HEK293 (cell line): Measurements from ENCODE around the gene PITX1.

Experiments
- CTCF ChIA-PET: fragments of 350-600 bp; formaldehyde crosslinking; extraction: SDS; loops from one replicate; lab custom pipeline; 2021; ENCODE audit warnings: antibody characterized with exemption; lab: Yijun Ruan, JAX
- POLR2A ChIA-PET: fragments of 300-600 bp; formaldehyde crosslinking; extraction: SDS; loops from one replicate; lab custom pipeline; 2020; ENCODE audit warnings: antibody characterized with exemption, inconsistent platforms; lab: Yijun Ruan, JAX
- H3K27ac ChIP-seq: fragments of 200-500 bp; sonication (Bioruptor generic); 2 replicates; pipeline ENCODE4 v1.5.1; 2014; ENCODE audit warnings: low read depth, low read length, control low read depth, inconsistent platforms; ENCODE audit errors: extremely low read depth
- H3K36me3 ChIP-seq, 2 experiments: fragments of 200-500 bp in 1 of 2; sonication (Bioruptor generic) in 1 of 2; 1 replicate in 1 of 2; 2 replicates in 1 of 2; pipeline ENCODE4 v1.5.1; 2014 to 2017; ENCODE audit warnings: inconsistent platforms in 2 of 2, low read length in 2 of 2; ENCODE audit not compliant: control insufficient read depth in 2 of 2, insufficient read depth in 1 of 2
- H3K4me1 ChIP-seq: fragments of 200-500 bp; sonication (Bioruptor generic); 2 replicates; pipeline ENCODE4 v1.5.1; 2014; ENCODE audit warnings: mild to moderate bottlenecking, low read length, inconsistent platforms; ENCODE audit not compliant: control insufficient read depth, insufficient read depth
- H3K4me3 ChIP-seq: 2 replicates; pipeline ENCODE4 v1.5.1; 2011; ENCODE audit warnings: low read depth, mild to moderate bottlenecking, control low read depth, low read length, moderate library complexity
- H3K9me3 ChIP-seq: fragments of 200-500 bp; sonication (Bioruptor generic); 2 replicates; pipeline ENCODE4 v1.5.1; 2014; ENCODE audit warnings: low read depth, low read length, inconsistent platforms; ENCODE audit not compliant: control insufficient read depth, insufficient read depth
- BCL11A ChIP-seq: fragments of 450-650 bp; formaldehyde crosslinking; IDR thresholded peaks from 2 replicates; pipeline ENCODE4 v1.5.1; 2016; ENCODE audit warnings: low read depth, missing biosample characterization, missing genetic modification characterization
- HOXC10 ChIP-seq: sonication (generic); formaldehyde crosslinking; IDR thresholded peaks from 2 replicates; pipeline ENCODE4 v1.8.1; 2023; ENCODE audit warnings: mild to moderate bottlenecking, missing genetic modification reagents
- HOXD13 ChIP-seq: sonication (generic); formaldehyde crosslinking; IDR thresholded peaks from 2 replicates; pipeline ENCODE4 v1.8.0; 2022; ENCODE audit warnings: missing genetic modification reagents, borderline replicate concordance
- KLF9 ChIP-seq: fragments of 450-650 bp; formaldehyde crosslinking; IDR thresholded peaks from 2 replicates; pipeline ENCODE4 v1.5.1; 2016; ENCODE audit warnings: missing biosample characterization, missing genetic modification characterization, low read depth
- PRDM1 ChIP-seq: fragments of 450-650 bp; formaldehyde crosslinking; IDR thresholded peaks from 2 replicates; pipeline ENCODE4; 2016; ENCODE audit warnings: missing biosample characterization, missing genetic modification characterization
- SCRT1 ChIP-seq: fragments of 450-650 bp; formaldehyde crosslinking; IDR thresholded peaks from 2 replicates; pipeline ENCODE4 v1.5.1; 2016; ENCODE audit warnings: missing biosample characterization, missing genetic modification characterization, borderline replicate concordance
- ZFHX2 ChIP-seq: fragments of 450-650 bp; formaldehyde crosslinking; conservative IDR thresholded peaks from 2 replicates; pipeline ENCODE4 v1.5.1; 2016; ENCODE audit warnings: missing biosample characterization, missing genetic modification characterization
- ZFP3 ChIP-seq: fragments of 450-650 bp; formaldehyde crosslinking; IDR thresholded peaks from 2 replicates; pipeline ENCODE4 v1.5.1; 2016; ENCODE audit warnings: low read depth, missing biosample characterization, missing genetic modification characterization
- ZNF302 ChIP-seq: fragments of 450-650 bp; formaldehyde crosslinking; IDR thresholded peaks from 2 replicates; pipeline ENCODE4 v1.5.1; 2016; ENCODE audit warnings: missing biosample characterization, missing genetic modification characterization, low read depth
- ZNF394 ChIP-seq: fragments of 450-650 bp; formaldehyde crosslinking; IDR thresholded peaks from 2 replicates; pipeline ENCODE4 v1.5.1; 2016; ENCODE audit warnings: missing biosample characterization, missing genetic modification characterization, mild to moderate bottlenecking, moderate library complexity, borderline replicate concordance
- ZNF433 ChIP-seq: fragments of 450-650 bp; formaldehyde crosslinking; IDR thresholded peaks from 2 replicates; pipeline ENCODE4 v1.5.1; 2016; ENCODE audit warnings: missing biosample characterization, missing genetic modification characterization, low read depth
- ZNF530 ChIP-seq: fragments of 450-650 bp; formaldehyde crosslinking; IDR thresholded peaks from 2 replicates; pipeline ENCODE4 v1.5.1; 2016; ENCODE audit warnings: low read depth, missing biosample characterization, missing genetic modification characterization
- ZNF558 ChIP-seq: fragments of 450-650 bp; formaldehyde crosslinking; IDR thresholded peaks from 2 replicates; pipeline ENCODE4 v1.5.1; 2016; ENCODE audit warnings: missing biosample characterization, missing genetic modification characterization
- ZNF626 ChIP-seq: fragments of 450-650 bp; sonication (Bioruptor Pico); formaldehyde crosslinking; IDR thresholded peaks from 2 replicates; pipeline ENCODE4 v1.5.1; 2018; ENCODE audit warnings: missing biosample characterization, missing genetic modification characterization, inconsistent platforms
- ZNF776 ChIP-seq: fragments of 450-650 bp; formaldehyde crosslinking; IDR thresholded peaks from 2 replicates; pipeline ENCODE4 v1.5.0; 2017; ENCODE audit warnings: missing biosample characterization, missing genetic modification characterization, borderline replicate concordance
- ZNF837 ChIP-seq: fragments of 450-650 bp; formaldehyde crosslinking; IDR thresholded peaks from 2 replicates; pipeline ENCODE4 v1.5.1; 2016; ENCODE audit warnings: missing biosample characterization, missing genetic modification characterization
- ZNF843 ChIP-seq: fragments of 450-650 bp; formaldehyde crosslinking; IDR thresholded peaks from 2 replicates; pipeline ENCODE4 v1.5.1; 2016; ENCODE audit warnings: missing biosample characterization, missing genetic modification characterization
- TF ChIP-seq, protein P1 (sequence below): fragments of 450-650 bp; formaldehyde crosslinking; conservative IDR thresholded peaks from 2 replicates; pipeline ENCODE4 v1.5.1; 2016; ENCODE audit warnings: low read depth, missing biosample characterization, missing genetic modification characterization
- TF ChIP-seq, protein P2 (sequence below): fragments of 450-650 bp; formaldehyde crosslinking; IDR thresholded peaks from 2 replicates; pipeline ENCODE4 v1.5.1; 2017; ENCODE audit warnings: missing biosample characterization, missing genetic modification characterization
- TF ChIP-seq, protein P3 (sequence below): fragments of 450-650 bp; formaldehyde crosslinking; conservative IDR thresholded peaks from 2 replicates; pipeline ENCODE4 v1.5.1; 2016; ENCODE audit warnings: low read depth, missing biosample characterization, missing genetic modification characterization
- TF ChIP-seq, protein P4 (sequence below): fragments of 450-650 bp; formaldehyde crosslinking; IDR thresholded peaks from 2 replicates; pipeline ENCODE4 v1.5.1; 2017; ENCODE audit warnings: missing biosample characterization, mild to moderate bottlenecking, missing genetic modification characterization, moderate library complexity
- TF ChIP-seq, protein P5 (sequence below): fragments of 450-650 bp; formaldehyde crosslinking; IDR thresholded peaks from 2 replicates; pipeline ENCODE4 v1.5.1; 2016; ENCODE audit warnings: missing biosample characterization, missing genetic modification characterization

PITX1 gene

DNA sequence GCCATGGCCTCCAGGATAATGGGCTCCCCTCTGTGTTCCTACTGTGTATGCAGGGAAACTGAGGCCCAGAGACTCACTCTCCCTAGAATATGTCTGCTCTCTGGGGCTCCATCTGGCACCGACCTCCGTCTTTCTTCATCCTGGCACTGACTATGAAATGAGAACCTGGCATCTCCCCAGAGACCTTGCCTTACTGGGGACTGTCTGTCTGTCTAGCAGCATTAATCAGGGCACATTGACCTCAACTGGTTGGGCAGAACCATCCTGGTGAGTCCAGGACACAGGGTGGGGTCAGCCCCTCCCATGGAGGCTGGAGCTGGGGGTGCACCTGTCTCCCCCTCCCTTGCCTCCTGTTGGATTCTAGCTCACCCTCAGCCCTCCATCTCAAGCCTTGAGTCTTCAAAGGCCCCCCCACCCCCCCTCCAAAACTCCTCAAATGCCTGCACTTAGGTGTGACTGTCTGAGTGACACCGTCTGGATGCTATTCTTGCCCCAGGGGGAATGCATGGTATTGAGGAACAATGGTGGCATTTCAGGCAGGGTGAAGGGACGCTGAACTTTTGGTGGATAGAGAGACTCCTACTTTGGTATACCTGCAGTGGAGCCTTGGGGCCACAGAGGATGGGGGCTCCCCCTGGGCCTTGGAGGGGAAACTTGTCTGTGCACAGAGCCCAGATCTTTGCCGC lies 12.8 kb upstream of the PITX1 start:
- Histone ChIP-seq H3K4me3 (no peak overlapping the region), H3K36me3 (no peaks in the 10 kb centered on the region), H3K9me3 (no peaks in the 10 kb centered on the region), H3K27ac (no peak overlapping the region), H3K4me1 (no peaks in the 10 kb centered on the region)
- ChIA-PET POLR2A (no interaction called here), CTCF (interaction anchor here (1.6 kb wide), 1 partner anchor 9 kb away, joined by 5 read pairs; no protein-coding TSS in a partner anchor)
- TF ChIP-seq, protein P1, sequence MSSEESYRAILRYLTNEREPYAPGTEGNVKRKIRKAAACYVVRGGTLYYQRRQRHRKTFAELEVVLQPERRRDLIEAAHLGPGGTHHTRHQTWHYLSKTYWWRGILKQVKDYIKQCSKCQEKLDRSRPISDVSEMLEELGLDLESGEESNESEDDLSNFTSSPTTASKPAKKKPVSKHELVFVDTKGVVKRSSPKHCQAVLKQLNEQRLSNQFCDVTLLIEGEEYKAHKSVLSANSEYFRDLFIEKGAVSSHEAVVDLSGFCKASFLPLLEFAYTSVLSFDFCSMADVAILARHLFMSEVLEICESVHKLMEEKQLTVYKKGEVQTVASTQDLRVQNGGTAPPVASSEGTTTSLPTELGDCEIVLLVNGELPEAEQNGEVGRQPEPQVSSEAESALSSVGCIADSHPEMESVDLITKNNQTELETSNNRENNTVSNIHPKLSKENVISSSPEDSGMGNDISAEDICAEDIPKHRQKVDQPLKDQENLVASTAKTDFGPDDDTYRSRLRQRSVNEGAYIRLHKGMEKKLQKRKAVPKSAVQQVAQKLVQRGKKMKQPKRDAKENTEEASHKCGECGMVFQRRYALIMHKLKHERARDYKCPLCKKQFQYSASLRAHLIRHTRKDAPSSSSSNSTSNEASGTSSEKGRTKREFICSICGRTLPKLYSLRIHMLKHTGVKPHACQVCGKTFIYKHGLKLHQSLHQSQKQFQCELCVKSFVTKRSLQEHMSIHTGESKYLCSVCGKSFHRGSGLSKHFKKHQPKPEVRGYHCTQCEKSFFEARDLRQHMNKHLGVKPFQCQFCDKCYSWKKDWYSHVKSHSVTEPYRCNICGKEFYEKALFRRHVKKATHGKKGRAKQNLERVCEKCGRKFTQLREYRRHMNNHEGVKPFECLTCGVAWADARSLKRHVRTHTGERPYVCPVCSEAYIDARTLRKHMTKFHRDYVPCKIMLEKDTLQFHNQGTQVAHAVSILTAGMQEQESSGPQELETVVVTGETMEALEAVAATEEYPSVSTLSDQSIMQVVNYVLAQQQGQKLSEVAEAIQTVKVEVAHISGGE: no peak
- TF ChIP-seq, protein P2, sequence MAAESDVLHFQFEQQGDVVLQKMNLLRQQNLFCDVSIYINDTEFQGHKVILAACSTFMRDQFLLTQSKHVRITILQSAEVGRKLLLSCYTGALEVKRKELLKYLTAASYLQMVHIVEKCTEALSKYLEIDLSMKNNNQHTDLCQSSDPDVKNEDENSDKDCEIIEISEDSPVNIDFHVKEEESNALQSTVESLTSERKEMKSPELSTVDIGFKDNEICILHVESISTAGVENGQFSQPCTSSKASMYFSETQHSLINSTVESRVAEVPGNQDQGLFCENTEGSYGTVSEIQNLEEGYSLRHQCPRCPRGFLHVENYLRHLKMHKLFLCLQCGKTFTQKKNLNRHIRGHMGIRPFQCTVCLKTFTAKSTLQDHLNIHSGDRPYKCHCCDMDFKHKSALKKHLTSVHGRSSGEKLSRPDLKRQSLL (tag by site-specific recombination): no peak
- no peak for TF ChIP-seq KLF9 (tag by site-specific recombination)
- TF ChIP-seq PRDM1: no peak
- TF ChIP-seq HOXD13 (CRISPR knock-in tag): no peak
- no peak for TF ChIP-seq HOXC10
- TF ChIP-seq ZNF843 (tag by site-specific recombination): no peak
- TF ChIP-seq ZNF302 (tag by site-specific recombination): no peak

DNA sequence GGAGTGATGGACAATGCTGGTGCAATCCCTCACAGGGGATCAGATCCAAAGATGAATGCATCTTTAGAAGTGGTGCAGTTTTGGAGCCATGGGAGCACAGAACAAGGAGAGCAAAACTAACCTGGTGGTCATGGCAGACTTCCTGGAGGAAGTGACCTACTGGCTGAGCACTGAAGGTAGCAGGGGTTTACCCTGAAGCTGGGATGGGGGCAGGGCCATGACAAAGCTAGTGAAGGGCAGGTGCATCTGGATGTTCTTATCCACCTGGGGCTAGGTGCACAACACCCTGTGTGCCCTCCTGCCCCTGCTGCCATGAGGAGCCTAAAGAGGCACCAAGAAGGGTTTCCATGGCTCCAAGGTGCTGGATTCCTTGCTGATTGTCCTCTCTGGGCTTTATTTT lies 11.5 kb upstream of the PITX1 start:
- POLR2A ChIA-PET: no interaction called here
- H3K4me1 ChIP-seq: no peaks in the 10 kb centered on the region
- H3K4me3 ChIP-seq: no peak overlapping the region
- no peak overlapping the region for H3K27ac ChIP-seq
- no peaks in the 10 kb centered on the region for H3K36me3 ChIP-seq
- TF ChIP-seq, protein P3, sequence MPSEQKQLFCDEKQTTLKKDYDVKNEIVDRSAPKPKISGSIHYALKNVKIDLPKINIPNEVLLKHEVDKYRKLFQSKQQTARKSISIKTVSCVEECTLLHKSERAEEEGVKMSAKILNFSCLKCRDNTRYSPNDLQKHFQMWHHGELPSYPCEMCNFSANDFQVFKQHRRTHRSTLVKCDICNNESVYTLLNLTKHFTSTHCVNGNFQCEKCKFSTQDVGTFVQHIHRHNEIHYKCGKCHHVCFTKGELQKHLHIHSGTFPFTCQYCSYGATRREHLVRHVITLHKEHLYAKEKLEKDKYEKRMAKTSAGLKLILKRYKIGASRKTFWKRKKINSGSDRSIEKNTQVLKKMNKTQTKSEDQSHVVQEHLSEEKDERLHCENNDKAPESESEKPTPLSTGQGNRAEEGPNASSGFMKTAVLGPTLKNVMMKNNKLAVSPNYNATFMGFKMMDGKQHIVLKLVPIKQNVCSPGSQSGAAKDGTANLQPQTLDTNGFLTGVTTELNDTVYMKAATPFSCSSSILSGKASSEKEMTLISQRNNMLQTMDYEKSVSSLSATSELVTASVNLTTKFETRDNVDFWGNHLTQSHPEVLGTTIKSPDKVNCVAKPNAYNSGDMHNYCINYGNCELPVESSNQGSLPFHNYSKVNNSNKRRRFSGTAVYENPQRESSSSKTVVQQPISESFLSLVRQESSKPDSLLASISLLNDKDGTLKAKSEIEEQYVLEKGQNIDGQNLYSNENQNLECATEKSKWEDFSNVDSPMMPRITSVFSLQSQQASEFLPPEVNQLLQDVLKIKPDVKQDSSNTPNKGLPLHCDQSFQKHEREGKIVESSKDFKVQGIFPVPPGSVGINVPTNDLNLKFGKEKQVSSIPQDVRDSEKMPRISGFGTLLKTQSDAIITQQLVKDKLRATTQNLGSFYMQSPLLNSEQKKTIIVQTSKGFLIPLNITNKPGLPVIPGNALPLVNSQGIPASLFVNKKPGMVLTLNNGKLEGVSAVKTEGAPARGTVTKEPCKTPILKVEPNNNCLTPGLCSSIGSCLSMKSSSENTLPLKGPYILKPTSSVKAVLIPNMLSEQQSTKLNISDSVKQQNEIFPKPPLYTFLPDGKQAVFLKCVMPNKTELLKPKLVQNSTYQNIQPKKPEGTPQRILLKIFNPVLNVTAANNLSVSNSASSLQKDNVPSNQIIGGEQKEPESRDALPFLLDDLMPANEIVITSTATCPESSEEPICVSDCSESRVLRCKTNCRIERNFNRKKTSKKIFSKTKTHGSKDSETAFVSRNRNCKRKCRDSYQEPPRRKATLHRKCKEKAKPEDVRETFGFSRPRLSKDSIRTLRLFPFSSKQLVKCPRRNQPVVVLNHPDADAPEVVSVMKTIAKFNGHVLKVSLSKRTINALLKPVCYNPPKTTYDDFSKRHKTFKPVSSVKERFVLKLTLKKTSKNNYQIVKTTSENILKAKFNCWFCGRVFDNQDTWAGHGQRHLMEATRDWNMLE (tag by site-specific recombination): no peak
- no peak for TF ChIP-seq ZNF626
- no peak for TF ChIP-seq SCRT1
- TF ChIP-seq PRDM1: no peak
- no peak for TF ChIP-seq ZNF843 (tag by site-specific recombination)
- TF ChIP-seq, protein P4, sequence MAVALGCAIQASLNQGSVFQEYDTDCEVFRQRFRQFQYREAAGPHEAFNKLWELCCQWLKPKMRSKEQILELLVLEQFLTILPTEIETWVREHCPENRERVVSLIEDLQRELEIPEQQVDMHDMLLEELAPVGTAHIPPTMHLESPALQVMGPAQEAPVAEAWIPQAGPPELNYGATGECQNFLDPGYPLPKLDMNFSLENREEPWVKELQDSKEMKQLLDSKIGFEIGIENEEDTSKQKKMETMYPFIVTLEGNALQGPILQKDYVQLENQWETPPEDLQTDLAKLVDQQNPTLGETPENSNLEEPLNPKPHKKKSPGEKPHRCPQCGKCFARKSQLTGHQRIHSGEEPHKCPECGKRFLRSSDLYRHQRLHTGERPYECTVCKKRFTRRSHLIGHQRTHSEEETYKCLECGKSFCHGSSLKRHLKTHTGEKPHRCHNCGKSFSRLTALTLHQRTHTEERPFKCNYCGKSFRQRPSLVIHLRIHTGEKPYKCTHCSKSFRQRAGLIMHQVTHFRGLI (tag by site-specific recombination): no peak
- no peak for TF ChIP-seq ZNF530
- TF ChIP-seq, protein P5, sequence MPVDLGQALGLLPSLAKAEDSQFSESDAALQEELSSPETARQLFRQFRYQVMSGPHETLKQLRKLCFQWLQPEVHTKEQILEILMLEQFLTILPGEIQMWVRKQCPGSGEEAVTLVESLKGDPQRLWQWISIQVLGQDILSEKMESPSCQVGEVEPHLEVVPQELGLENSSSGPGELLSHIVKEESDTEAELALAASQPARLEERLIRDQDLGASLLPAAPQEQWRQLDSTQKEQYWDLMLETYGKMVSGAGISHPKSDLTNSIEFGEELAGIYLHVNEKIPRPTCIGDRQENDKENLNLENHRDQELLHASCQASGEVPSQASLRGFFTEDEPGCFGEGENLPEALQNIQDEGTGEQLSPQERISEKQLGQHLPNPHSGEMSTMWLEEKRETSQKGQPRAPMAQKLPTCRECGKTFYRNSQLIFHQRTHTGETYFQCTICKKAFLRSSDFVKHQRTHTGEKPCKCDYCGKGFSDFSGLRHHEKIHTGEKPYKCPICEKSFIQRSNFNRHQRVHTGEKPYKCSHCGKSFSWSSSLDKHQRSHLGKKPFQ (tag by site-specific recombination): no peak
- TF ChIP-seq ZNF394 (tag by site-specific recombination): no peak
- no peak for TF ChIP-seq ZFP3 (tag by site-specific recombination)
- no peak for TF ChIP-seq ZNF433 (tag by site-specific recombination)
- TF ChIP-seq ZNF776 (tag by site-specific recombination): no peak
- no peak for TF ChIP-seq BCL11A
- no peak for TF ChIP-seq ZNF558 (tag by site-specific recombination)
- TF ChIP-seq ZNF837 (tag by site-specific recombination): no peak
- TF ChIP-seq ZFHX2: no peak
- CTCF ChIA-PET: interaction anchor here (0.7 kb wide), 1 partner anchor 159 kb away, joined by 3 read pairs; no protein-coding TSS in a partner anchor
- H3K9me3 ChIP-seq: no peaks in the 10 kb centered on the region
